ENCODE data around the gene CEP350.

GRCh38 chr1:180020017-180020416 lies 65.4 kb downstream of the CEP350 start:
- TF ChIP-seq CTCF (IDR thresholded peaks at IDR 0.05 in 2 of 3, conservative IDR thresholded peaks at IDR 0.05 in 1 of 3; ENCODE audit: borderline replicate concordance in 1 of 3, insufficient read depth in 1 of 3, low read depth in 2 of 3, low read length in 2 of 3) = no peak
- no peak for TF ChIP-seq EZH2phosphoT487 (IDR thresholded peaks at IDR 0.05; ENCODE audit: borderline replicate concordance)
- TF ChIP-seq YY1 (IDR thresholded peaks at IDR 0.05; ENCODE audit: extremely low read depth, insufficient replicate concordance, low read depth, low read length) = no peak
- TF ChIP-seq, protein P1, sequence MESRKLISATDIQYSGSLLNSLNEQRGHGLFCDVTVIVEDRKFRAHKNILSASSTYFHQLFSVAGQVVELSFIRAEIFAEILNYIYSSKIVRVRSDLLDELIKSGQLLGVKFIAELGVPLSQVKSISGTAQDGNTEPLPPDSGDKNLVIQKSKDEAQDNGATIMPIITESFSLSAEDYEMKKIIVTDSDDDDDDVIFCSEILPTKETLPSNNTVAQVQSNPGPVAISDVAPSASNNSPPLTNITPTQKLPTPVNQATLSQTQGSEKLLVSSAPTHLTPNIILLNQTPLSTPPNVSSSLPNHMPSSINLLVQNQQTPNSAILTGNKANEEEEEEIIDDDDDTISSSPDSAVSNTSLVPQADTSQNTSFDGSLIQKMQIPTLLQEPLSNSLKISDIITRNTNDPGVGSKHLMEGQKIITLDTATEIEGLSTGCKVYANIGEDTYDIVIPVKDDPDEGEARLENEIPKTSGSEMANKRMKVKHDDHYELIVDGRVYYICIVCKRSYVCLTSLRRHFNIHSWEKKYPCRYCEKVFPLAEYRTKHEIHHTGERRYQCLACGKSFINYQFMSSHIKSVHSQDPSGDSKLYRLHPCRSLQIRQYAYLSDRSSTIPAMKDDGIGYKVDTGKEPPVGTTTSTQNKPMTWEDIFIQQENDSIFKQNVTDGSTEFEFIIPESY (IDR thresholded peaks at IDR 0.05; ENCODE audit: extremely low read depth, insufficient replicate concordance, low read length) = no peak
- TF ChIP-seq ELF1 (IDR thresholded peaks at IDR 0.05; ENCODE audit: borderline replicate concordance, low read depth) = no peak
- TF ChIP-seq MAX (IDR thresholded peaks at IDR 0.05) = no peak
- TF ChIP-seq RAD21 (IDR thresholded peaks at IDR 0.05; ENCODE audit: low read depth) = no peak
- no peak for TF ChIP-seq POLR2AphosphoS5 (IDR thresholded peaks at IDR 0.05; ENCODE audit: low read depth, low read length)
- no peak for TF ChIP-seq TCF7L2 (IDR thresholded peaks at IDR 0.05; ENCODE audit: borderline replicate concordance, extremely low read depth, insufficient read depth, insufficient read length)
- TF ChIP-seq, protein P2, sequence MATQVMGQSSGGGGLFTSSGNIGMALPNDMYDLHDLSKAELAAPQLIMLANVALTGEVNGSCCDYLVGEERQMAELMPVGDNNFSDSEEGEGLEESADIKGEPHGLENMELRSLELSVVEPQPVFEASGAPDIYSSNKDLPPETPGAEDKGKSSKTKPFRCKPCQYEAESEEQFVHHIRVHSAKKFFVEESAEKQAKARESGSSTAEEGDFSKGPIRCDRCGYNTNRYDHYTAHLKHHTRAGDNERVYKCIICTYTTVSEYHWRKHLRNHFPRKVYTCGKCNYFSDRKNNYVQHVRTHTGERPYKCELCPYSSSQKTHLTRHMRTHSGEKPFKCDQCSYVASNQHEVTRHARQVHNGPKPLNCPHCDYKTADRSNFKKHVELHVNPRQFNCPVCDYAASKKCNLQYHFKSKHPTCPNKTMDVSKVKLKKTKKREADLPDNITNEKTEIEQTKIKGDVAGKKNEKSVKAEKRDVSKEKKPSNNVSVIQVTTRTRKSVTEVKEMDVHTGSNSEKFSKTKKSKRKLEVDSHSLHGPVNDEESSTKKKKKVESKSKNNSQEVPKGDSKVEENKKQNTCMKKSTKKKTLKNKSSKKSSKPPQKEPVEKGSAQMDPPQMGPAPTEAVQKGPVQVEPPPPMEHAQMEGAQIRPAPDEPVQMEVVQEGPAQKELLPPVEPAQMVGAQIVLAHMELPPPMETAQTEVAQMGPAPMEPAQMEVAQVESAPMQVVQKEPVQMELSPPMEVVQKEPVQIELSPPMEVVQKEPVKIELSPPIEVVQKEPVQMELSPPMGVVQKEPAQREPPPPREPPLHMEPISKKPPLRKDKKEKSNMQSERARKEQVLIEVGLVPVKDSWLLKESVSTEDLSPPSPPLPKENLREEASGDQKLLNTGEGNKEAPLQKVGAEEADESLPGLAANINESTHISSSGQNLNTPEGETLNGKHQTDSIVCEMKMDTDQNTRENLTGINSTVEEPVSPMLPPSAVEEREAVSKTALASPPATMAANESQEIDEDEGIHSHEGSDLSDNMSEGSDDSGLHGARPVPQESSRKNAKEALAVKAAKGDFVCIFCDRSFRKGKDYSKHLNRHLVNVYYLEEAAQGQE (IDR thresholded peaks at IDR 0.05; ENCODE audit: low read depth) = no peak
- no peak for TF ChIP-seq JUND (IDR thresholded peaks at IDR 0.05)

All from HCT116 (cell line).